Stimulated activated CD4-positive, alpha-beta T cell treated with anti-CD3 and anti-CD28 coated beads, Interleukin-1b, Interleukin-23, amount 100 ng/mL, for 4 hours (primary cell): Measurements from ENCODE around the gene IL1RL1.

Experiments used
- DNase-seq, 2 donors: peaks; one replicate each; pipeline ENCODE4 v3.0.0-alpha.2; 2020; ENCODE audit warnings: low read depth in 2 of 2

IL1RL1 gene

DNA sequence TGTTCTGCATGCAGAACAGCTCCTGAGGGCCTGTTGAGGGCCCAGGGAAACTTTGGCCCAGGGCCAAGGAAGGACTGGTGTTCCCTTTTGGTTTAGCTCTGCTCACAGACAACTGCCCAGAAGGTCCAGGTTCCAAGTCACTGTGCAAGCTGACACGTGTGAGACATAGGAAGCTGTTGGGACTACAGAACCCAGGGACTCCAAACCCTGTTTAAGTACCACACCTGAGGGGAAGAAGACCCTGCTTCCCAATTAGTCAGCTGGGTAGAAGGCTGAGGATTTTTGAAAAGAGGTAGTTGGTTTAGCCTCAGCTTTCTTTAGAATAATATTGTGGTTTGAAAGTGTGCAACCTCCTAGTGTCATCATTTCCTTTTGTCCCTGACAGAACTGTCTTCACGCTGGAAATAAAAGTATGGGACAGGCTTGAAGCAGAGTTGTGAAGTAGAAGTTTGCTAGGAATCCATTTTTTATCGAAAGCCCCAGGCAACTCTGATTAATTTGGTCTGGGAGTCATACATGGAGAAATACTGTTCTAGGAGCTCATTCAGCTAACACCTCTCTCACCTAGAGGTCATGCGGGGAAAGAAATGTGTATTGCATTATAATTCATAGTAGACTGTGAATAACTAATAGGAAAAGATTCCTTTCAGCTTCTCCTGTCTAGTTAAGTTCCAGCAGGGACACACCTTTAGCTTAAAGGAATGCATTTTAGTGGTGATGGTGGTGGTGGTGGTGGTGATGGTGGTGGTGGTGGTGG is 19.9 kb upstream of the IL1RL1 start:
- no peak for DNase-seq

DNA sequence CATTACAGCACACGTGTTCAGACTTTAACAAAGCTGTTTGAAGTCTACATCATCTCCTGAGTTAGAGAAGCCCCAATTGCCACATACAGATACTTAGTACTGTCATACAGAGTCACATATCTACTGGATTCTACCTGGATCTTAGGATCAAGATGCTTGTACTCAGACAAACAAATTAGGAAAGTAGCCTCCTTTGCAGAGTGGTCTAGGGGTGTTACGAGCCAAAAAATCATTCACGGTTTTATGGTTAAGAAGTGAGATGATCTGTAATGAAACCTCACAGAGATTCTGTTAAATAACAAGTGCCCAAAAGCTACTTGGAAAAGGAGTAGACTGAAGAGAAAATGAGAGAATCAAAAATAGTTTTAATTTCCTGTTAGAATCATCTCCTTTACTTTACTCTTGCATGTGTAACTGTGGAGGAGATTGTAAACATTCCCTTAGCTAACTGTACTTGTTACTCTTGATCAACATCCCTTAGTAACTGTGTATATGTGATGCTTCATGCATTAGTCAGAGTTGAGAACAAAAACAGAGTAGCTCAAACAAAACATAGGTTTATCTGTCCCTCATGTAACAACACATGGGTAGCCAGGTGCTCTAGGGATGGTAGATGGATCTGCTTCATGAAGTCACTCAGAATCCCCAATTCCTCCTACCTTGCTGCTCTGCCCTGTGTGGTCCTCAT is 16.4 kb upstream of the IL1RL1 start:
- DNase-seq, result no peak

DNA sequence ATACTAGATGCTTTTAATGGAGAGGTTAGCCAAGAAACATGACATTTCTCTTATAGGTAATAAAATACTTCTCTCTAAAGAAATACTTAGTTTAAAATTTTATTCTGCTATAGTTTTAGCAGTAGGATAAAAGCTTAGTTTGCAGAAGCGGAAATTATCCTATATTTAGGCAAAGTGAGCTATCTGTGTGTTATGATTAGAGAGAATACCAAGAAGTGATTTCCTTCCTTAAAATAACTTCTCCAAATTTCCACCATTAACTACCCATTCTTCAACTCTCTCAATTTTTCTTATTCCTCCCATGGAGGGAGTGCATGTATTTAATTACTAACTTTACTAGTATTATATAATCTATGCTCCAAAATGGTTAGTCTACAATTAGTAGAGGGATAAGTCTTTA is 15.8 kb upstream of the IL1RL1 start:
- DNase-seq, result no peak

DNA sequence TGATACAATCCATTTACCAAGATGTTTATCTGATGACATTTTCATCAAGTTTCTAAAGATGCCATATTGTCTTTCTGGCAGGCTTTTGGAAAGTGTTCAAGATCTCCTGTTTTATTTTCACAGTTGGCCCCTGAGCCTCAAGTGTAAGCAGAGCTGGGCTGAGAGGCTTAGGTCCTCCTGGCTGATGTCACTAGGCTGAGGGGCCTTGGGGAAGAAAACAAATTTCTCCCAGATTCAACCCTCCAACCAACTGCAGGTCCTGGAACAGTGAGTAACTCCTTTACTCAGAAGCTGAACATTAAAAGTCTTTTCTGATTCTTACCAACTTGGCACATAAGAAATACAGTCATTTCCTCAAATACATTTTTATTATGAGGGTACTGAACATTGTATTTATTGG is 14.9 kb upstream of the IL1RL1 start:
- DNase-seq, result no peak

DNA sequence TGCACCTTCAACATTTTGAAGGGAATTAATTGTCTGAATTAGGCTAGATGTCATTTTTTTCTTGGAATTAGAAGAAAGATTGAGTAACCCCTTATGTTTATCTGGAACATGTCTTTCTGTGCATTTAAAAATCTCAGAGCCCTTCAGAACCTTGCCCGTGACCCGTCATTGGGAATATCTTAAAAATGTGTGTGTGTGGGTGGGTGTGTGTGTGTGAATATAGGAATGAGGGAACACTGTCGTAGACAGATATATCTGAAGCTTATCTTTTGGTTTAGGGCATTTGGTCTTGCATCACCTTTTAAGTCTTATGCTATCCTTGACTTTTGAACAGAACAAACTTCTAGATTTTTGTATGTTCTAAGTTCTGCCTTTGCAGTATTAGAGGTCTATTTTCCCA is 13.5 kb upstream of the IL1RL1 start:
- no peak for DNase-seq

DNA sequence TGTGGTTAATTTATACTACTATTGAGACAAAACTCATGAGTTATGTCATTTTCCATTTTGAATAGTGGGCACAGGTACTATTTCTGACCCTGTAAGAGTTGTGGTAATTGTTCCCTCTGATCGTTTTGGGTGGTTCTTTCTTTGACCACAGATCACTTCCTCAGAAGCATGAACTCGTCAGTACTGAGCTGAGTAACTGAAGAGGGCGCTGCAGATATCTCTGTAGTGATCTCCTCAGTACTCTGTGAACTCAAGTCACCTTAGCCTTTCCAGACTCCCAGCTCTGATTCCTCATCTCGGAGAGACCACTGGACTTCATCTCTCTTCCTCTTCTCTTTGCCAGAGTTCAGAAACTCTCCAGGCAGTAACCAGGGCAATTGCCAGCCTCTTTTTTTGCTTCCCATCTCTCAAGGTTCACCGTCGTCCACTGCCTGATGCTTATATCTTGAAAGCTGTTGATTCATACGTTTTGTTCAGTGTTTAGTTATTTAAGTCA is 9.4 kb upstream of the IL1RL1 start:
- peak in 1 of 2 donors; percentile 23 for DNase-seq

DNA sequence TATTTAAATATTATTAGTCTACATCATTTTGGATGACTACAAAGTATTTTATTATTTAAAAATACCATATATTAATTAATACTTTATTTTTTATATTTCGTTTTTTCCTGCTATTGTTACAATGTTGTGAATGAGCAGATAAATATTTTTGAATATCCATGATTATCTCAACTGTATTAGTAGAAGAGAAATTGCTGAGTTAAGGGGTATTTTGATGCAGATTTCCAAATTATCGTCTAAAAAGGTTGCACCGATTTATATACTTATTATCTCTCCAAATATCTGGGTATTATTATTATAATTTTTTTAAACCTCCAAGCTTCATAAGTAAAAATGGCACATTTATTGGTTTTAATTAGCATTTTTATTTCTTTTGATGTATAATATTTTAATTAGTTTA is 8.9 kb upstream of the IL1RL1 start:
- DNase-seq, result no peak

DNA sequence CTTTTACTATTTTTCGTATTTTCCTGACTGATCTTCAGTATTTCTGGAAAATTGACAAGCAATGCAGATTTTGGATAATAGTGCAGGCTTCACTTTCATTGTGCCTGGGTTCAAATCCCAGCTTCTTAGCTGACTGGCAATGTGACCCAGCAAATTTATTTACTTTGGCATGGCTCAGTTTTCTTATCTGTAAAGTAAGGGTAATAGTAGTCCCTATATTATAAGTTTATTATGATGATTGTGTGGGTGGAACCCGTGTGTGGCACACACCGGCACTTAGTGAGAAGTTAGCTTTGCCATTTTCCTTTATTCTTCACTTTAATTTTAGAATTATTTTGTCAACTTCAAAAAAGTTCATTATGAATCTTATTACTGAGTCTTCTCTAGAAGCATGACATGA is 7.8 kb upstream of the IL1RL1 start:
- no peak for DNase-seq

DNA sequence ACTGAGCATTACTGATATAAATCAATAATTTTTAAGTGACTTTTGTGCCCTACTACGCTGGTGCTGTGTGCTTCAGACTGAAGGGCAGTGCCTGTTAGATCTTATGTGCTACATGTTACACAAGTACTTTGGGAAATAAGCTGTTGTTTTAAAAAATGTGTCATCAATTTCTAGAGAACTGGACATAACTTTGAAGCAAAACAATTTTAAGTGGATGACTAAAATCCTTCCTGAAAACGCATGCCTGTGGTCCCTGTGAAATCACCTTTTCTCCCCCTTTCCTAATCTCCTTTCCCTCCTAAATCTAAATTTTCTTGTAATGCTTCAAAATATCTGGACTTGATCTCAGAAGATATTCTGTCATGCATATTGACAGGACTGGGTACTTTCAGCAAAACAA is 7.1 kb upstream of the IL1RL1 start:
- no peak for DNase-seq

DNA sequence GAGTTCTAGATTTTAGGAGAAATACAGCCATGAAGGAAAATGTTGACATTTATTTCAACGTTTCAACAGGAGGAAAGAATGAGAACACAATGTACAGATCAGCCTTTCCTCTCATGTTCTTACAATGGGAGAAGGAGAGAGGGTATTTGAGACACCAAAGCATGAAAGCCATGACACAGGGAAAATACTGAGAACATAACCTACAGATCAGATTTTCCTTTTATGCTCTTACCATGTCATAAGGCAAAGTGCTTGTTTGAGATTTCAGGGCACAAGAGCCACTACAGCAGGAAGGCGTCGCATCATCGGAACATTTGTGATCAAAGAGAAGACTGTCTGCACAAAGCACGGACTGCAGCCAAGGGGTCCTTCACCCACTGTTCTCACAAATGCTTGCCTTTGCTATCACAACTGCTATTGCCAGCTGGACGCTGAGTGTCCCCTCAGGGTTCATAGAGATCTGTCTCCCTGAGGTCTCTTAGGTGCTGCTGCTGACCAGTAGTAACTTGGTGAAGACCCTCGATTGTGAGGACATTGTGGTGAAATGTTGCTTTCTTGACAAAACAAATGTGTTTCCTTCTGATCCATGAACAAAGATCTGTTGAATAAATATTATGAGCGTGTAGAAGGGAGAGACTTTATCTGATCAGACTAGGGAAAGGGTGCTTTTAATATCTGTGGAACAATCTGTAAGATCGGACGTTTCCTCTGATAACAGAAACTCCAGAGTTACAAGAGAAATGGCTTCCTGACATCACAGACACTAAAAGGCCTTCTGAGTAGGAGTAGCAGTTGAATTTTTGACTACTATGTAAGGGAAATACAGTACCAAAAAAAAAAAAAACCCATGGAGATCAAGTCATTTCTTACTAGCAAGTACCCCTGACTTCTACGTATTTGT is 6.4 kb upstream of the IL1RL1 start:
- peak in 1 of 2 donors; percentile 9 for DNase-seq

DNA sequence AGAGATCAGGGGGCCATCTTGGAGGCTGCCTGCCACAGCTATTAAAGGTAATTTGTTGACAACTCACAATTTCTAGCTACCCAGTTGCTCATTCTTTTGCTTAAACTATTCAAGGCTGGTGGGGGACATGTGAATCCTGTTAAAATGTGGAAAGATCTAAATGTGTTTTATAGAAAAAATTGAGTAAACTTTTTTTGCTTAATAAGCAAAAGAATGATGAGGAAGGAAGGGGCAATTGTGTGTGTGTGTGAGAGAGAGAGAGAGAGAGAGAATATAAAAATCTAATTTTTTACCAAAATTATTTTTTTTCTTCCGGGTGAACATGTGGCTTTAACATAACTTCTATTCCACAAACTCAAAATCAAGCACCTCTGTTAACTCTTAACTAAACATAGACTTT is 5.2 kb upstream of the IL1RL1 start:
- no peak for DNase-seq

DNA sequence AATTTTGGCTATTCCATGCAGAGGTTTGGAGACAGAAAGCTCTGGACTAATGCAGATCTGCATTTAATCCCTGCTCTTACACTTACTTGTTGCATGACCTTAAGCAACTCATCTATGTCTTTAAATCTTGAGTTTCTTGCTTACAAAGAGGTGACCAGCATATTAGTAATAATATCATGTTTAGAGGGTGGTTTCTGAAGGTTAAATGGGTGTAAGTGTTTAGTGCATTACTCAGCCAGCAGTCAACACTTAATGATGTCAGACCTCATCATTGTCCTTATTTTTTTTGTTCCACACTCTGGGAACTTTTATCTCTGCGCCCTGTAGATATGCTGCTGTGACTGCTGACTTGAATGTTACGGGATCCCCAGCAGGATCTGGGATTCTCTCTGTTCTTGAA is 1.7 kb downstream of the IL1RL1 start:
- DNase-seq, result no peak

DNA sequence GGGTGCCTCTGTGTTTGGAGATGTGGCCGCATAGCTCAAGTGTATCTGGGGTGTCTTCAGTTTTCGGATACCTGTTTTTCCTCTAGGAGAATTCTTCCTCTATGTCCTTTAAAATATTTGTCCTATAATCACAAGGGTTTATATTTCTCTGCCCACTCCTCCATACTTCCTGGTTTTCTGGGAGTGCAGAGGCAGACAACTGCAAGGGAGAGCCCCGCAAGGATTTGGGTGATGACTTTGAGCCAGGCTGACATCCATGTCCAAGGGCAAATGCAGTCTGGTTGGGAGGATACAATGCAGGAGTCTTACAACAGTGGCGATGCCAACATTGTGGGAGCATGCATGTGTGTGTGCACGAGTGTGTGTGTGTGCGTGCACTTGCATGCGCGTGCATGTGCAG is 2.1 kb downstream of the IL1RL1 start:
- no peak for DNase-seq

DNA sequence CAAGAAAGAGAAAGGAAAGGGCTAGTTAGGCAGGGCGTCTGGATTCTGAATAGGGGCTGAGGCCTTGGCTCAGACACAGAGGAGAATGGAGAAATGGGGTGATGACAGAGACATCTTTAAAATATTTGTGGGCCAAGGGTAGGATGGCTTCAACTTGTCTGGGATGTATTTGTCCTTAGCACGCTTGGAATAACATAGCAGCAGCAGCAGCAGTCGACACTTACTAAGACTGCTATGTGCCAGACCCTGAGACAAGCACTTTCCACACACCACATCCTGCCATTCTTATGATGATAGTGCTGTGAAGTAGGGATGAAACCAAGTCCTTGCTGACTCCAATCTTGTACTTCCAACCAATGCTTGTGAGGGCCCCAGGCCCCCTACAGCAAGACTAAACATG is 2.6 kb downstream of the IL1RL1 start:
- DNase-seq, result no peak

DNA sequence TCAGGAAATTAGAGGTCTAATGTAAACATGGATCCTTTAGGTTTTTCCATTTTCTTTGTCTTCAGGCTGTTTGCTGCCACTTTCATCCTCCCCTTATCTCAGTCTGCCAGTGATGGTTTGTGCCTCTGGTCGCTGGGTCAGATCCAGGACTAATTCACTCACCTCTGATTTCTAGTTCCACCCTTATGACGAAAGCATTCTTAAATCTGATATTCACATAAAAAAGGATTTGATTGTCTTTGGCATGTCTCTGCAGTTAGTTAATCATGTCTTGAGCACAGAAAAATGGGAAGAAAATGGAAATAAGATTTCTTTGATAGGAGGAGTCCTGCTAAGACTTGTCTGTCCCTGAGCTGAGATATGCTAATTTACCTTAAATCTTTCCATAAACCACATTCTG is 4.6 kb downstream of the IL1RL1 start:
- no peak for DNase-seq

DNA sequence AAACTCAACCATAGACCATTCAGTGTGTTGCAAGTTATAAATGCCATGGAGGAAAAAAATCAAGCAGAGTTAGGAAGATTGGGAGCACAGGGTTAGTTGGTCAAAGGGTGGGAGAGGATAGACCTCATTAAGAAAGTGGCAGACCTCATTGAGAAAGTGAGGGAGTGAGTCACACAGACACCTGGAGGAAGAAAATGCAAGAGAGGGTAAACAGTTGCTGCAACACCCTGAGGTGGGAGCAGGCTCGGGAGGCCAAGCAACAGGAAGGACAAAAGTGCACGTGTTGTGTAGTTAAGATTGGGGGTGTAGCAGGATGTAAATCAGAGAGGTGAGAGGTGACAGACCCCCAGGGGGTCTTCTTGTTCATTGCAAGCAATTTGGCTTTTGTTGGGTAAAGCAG is 6.4 kb downstream of the IL1RL1 start:
- no peak for DNase-seq

DNA sequence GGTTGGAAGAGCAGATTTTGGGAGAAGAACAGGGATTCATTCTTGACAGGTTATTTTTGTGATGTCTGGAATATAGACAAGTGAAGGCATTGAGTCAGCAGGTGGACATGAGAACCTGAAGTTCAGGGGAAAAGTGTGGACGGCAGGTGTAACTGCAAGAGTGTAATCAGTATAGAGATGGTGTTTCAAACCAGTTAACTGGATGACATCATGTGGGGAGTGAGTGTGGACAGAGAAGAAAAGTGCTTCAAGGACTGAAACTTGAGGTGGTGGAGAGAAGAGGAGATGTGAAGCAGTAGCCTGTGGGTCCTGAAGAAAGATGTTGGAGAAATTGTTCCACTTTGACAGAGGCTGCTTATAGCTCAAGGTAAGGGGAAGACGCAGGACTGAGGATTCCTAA is 7.1 kb downstream of the IL1RL1 start:
- DNase-seq, result no peak

DNA sequence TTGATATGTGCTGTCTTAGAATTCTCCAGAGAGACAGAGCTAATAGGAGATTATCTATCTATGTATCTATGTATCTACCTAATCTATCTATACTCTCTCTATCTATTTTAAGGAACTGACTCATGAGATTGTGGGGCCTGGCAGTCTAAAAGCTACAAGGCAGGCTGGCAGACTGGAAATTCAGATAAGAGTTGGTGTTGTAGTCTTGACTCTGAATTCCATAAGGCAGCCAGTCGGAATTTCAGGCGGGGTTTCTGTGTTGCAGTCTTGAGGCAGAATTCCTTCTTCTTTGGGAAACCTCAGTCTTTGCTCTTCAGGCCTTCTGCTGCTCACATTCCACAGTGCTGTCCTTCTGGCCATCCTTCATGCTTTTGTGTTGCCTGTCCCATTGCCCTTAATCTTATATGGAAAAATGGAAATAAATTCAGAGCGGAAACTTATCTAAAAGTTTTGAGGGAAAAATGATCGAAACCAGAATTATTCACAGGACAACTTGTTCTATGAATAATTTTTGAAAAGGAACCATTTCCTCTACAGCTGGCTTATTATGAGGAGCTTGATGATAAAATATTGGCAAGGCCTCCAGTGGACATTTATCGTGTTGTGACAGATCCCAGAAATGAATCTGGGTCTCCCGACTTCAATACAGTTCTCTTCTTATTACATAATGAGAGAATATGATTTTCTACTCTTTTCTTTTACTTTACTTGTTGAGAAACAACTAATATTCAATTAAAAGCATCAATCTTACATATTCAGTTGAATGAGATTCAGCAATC is 10.8 kb downstream of the IL1RL1 start:
- no peak for DNase-seq

DNA sequence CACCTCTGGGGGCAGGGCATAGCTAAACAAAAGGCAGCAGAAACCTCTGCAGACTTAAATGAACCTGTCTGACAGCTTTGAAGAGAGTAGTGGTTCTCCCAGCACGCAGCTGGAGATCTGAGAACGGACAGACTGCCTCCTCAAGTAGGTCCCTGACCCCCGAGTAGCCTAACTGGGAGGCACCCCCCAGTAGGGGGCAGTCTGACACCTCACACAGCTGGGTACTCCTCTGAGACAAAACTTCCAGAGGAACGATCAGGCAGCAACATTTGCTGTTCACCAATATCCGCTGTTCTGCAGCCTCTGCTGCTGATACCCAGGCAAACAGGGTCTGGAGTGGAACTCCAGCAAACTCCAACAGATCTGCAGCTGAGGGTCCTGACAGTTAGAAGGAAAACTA is 13.6 kb downstream of the IL1RL1 start:
- peak in 1 of 2 donors; percentile 6 for DNase-seq

DNA sequence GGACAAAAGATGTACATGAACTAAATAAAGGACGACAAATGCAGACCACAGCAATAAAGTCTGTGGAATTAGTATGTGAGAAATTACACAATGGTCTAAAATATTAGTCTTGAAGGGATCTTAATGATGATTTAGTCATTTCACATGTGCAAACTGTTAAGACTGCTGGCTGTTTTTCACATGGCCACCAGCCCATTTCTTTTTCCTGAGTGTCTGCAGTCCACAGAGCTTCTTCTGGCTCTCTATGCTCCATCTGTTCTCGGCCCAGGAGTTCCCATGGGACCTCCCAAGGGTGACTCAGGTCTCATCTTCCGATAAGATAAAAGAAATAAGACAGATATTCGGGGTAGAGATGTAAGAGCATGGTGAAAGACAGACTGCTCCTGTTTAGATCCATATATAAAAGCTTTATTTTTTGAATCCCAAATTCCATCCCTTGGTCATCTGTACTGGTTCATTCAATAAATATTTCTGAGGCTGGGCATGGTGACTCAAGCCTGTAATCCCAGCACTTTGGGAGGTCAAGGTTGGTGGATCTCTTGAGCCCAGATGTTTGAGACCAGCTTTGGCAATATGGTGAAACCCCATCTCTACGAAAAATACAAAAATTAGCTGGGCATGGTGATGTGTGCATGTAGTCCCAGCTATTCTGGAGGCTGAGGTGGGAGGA is 20.1 kb downstream of the IL1RL1 start:
- DNase-seq, result no peak

DNA sequence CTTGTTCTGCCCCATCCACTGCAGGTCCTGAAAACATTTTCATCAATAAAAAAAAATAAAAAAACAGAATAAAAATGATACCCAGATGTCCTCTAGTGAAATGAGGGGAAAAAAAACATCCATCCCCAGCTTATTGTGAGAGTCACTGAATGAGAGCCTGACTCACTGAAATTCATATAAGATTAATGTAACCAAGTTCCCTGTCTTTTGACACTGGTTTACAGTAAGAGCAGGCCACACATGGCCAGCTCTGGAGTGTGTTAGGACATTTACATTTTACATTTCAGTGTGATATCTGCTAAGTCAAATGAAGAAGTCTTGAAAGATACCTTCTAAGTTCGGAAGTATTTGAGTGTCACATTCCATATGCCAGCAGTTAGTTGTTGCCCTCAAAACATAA is 23.1 kb downstream of the IL1RL1 start:
- no peak for DNase-seq
